IPS-15b (cell line): ENCODE data around the gene SP5.
"Not testable (repeated sequence)": the region's sequence is repeated elsewhere in the genome, so short reads cannot be mapped to it uniquely, and the experiment has no call there.

Experiments used
- H3K27me3 ChIP-seq: one replicate; pipeline ENCODE4 v1.6.1; 2013; ENCODE audit warnings: low read length; ENCODE audit not compliant: control insufficient read depth, insufficient read depth
- H3K36me3 ChIP-seq: one replicate; pipeline ENCODE4 v1.6.1; 2013; ENCODE audit warnings: low read length; ENCODE audit not compliant: control insufficient read depth, insufficient read depth
- H3K4me1 ChIP-seq: one replicate; pipeline ENCODE4 v1.6.1; 2013; ENCODE audit warnings: mild to moderate bottlenecking, low read length; ENCODE audit not compliant: control insufficient read depth, insufficient read depth
- H3K4me3 ChIP-seq: one replicate; pipeline ENCODE4 v1.5.1; 2013; ENCODE audit warnings: low read depth, low read length
- H3K9ac ChIP-seq: one replicate; pipeline ENCODE4 v1.6.1; 2013; ENCODE audit warnings: low read depth, mild to moderate bottlenecking, low read length
- H3K9me3 ChIP-seq: one replicate; pipeline ENCODE4 v1.6.1; 2013; ENCODE audit warnings: mild to moderate bottlenecking, low read length; ENCODE audit not compliant: control insufficient read depth, insufficient read depth

The SP5 gene

GRCh38 chr2:170715062-170715931 lies at the start of gene SP5:
Gene SP5, plus strand, starts transcription at chr2:170715337. Its CDS starts 176 bp downstream, at chr2:170715513.
- Histone ChIP-seq H3K9me3 (no peaks in the 10 kb centered on the region), H3K36me3 (no peaks in the 10 kb centered on the region), H3K27me3 (peaks cover 88% of the 10 kb centered on the region), H3K4me1 (peaks cover 8% of the 10 kb centered on the region), H3K4me3 (peak within 1 kb of the TSS; percentile 66), H3K9ac (no peak within 1 kb of the TSS)

- Histone ChIP-seq H3K27me3 (no peaks in the 10 kb centered on the region), H3K36me3 (no peaks in the 10 kb centered on the region), H3K9me3 (no peaks in the 10 kb centered on the region), H3K9ac (no peak overlapping the region), H3K4me3 (no peak overlapping the region), H3K4me1 (no peaks in the 10 kb centered on the region)
These were observed 49.4 kb upstream of the SP5 start for GRCh38 chr2:170665743-170666142.

GRCh38 chr2:170669909-170670308 lies 45.2 kb upstream of the SP5 start:
- Histone ChIP-seq H3K9ac (no peak overlapping the region), H3K4me1 (no peaks in the 10 kb centered on the region), H3K27me3 (no peaks in the 10 kb centered on the region), H3K36me3 (no peaks in the 10 kb centered on the region), H3K9me3 (no peaks in the 10 kb centered on the region), H3K4me3 (no peak overlapping the region)

- H3K9me3 ChIP-seq, result no peaks in the 10 kb centered on the region
- H3K36me3 ChIP-seq, result no peaks in the 10 kb centered on the region
- no peaks in the 10 kb centered on the region for H3K27me3 ChIP-seq
- H3K4me1 ChIP-seq, result no peaks in the 10 kb centered on the region
- H3K9ac ChIP-seq, result no peak overlapping the region
- H3K4me3 ChIP-seq, result no peak overlapping the region
These were observed 44.5 kb upstream of the SP5 start for GRCh38 chr2:170670651-170671050.

- Histone ChIP-seq H3K36me3 (no peaks in the 10 kb centered on the region), H3K9me3 (no peaks in the 10 kb centered on the region), H3K9ac (no peak overlapping the region), H3K27me3 (no peaks in the 10 kb centered on the region), H3K4me1 (no peaks in the 10 kb centered on the region), H3K4me3 (no peak overlapping the region)
These were observed 44.1 kb upstream of the SP5 start for GRCh38 chr2:170671079-170671478.

GRCh38 chr2:170674282-170674681 lies 40.9 kb upstream of the SP5 start:
- not testable (repeated sequence) for H3K9ac ChIP-seq, H3K4me1 ChIP-seq, H3K27me3 ChIP-seq, H3K36me3 ChIP-seq, H3K4me3 ChIP-seq, H3K9me3 ChIP-seq

GRCh38 chr2:170675701-170676100 lies 39.4 kb upstream of the SP5 start:
- Histone ChIP-seq H3K4me3 (no peak overlapping the region), H3K4me1 (peaks cover 17% of the 10 kb centered on the region), H3K36me3 (no peaks in the 10 kb centered on the region), H3K9ac (no peak overlapping the region), H3K27me3 (peaks cover 2% of the 10 kb centered on the region), H3K9me3 (no peaks in the 10 kb centered on the region)

GRCh38 chr2:170679607-170680079 lies 35.5 kb upstream of the SP5 start:
- H3K9ac ChIP-seq, result no peak overlapping the region
- H3K9me3 ChIP-seq, result no peaks in the 10 kb centered on the region
- peaks cover 2% of the 10 kb centered on the region for H3K27me3 ChIP-seq
- no peaks in the 10 kb centered on the region for H3K36me3 ChIP-seq
- H3K4me1 ChIP-seq, result peaks cover 26% of the 10 kb centered on the region
- H3K4me3 ChIP-seq, result peak overlapping the region; percentile 4

GRCh38 chr2:170680172-170680941 lies 34.8 kb upstream of the SP5 start:
- no peak overlapping the region for H3K9ac ChIP-seq
- H3K36me3 ChIP-seq, result no peaks in the 10 kb centered on the region
- peaks cover 26% of the 10 kb centered on the region for H3K4me1 ChIP-seq
- H3K4me3 ChIP-seq, result peak overlapping the region; percentile 4
- H3K9me3 ChIP-seq, result no peaks in the 10 kb centered on the region
- peaks cover 2% of the 10 kb centered on the region for H3K27me3 ChIP-seq

GRCh38 chr2:170681311-170681710 lies 33.8 kb upstream of the SP5 start:
- no peak overlapping the region for H3K4me3 ChIP-seq
- no peaks in the 10 kb centered on the region for H3K9me3 ChIP-seq
- peaks cover 2% of the 10 kb centered on the region for H3K27me3 ChIP-seq
- peaks cover 32% of the 10 kb centered on the region for H3K4me1 ChIP-seq
- no peaks in the 10 kb centered on the region for H3K36me3 ChIP-seq
- H3K9ac ChIP-seq, result no peak overlapping the region

- Histone ChIP-seq H3K4me3 (no peak overlapping the region), H3K9me3 (no peaks in the 10 kb centered on the region), H3K36me3 (no peaks in the 10 kb centered on the region), H3K27me3 (no peaks in the 10 kb centered on the region), H3K4me1 (peaks cover 17% of the 10 kb centered on the region), H3K9ac (no peak overlapping the region)
These were observed 29.5 kb upstream of the SP5 start for GRCh38 chr2:170685591-170685990.

GRCh38 chr2:170689481-170689880 lies 25.7 kb upstream of the SP5 start:
- no peaks in the 10 kb centered on the region for H3K9me3 ChIP-seq
- peaks cover 7% of the 10 kb centered on the region for H3K4me1 ChIP-seq
- no peak overlapping the region for H3K9ac ChIP-seq
- no peaks in the 10 kb centered on the region for H3K36me3 ChIP-seq
- no peaks in the 10 kb centered on the region for H3K27me3 ChIP-seq
- H3K4me3 ChIP-seq, result no peak overlapping the region
